Neural crest cell (in vitro differentiated cells): ENCODE measurements around the gene ZKSCAN8. TPM values are rescaled to one million over a fixed set of nuclear protein-coding genes. Genes with fewer than 3 reads are reported as not detected.

Experiments
- DNase-seq: peaks from one replicate; pipeline ENCODE4 v3.0.0; 2021; ENCODE audit warnings: low read depth, mixed read lengths, low spot score
- H3K27ac Mint-ChIP-seq: one replicate; pipeline ENCODE4 v1.8.0; 2021; ENCODE audit warnings: mild to moderate bottlenecking, mixed read lengths; ENCODE audit not compliant: unreplicated experiment
- H3K27me3 Mint-ChIP-seq: 2 replicates; pipeline ENCODE4 v1.8.0; 2021; ENCODE audit warnings: low read depth, mild to moderate bottlenecking, mixed read lengths
- H3K36me3 Mint-ChIP-seq: 2 replicates; pipeline ENCODE4 v1.8.0; 2021; ENCODE audit warnings: low read depth, mild to moderate bottlenecking, mixed read lengths
- H3K4me1 Mint-ChIP-seq: 2 replicates; pipeline ENCODE4 v1.8.0; 2021; ENCODE audit warnings: mixed read lengths
- H3K4me3 Mint-ChIP-seq: one replicate; pipeline ENCODE4 v1.8.0; 2021; ENCODE audit warnings: mild to moderate bottlenecking, mixed read lengths
- H3K9me3 Mint-ChIP-seq: 2 replicates; pipeline ENCODE4 v1.8.0; 2021; ENCODE audit warnings: mixed read lengths
- total RNA-seq: library from RNA; stranded (reverse); gene quantifications from 2 replicates; pipeline ENCODE4 v1.2.1, GENCODE V29; 2021
- TF ChIP-seq, protein P1 (sequence below): fragments of 200-600 bp; sonication (generic); conservative IDR thresholded peaks from 2 replicates; pipeline ENCODE4 v1.5.0; 2021; ENCODE audit warnings: antibody characterized with exemption, mild to moderate bottlenecking

ZKSCAN8 gene
- total RNA-seq, 1 donor from 2014 or later = 37.9 TPM

- DNase-seq = no peak
- Mint-ChIP-seq H3K27ac (no peak overlapping the region), H3K9me3 (peaks cover 30% of the 10 kb centered on the region), H3K27me3 (peaks cover 11% of the 10 kb centered on the region), H3K4me3 (no peak overlapping the region), H3K4me1 (no peaks in the 10 kb centered on the region), H3K36me3 (peaks cover 15% of the 10 kb centered on the region)
- TF ChIP-seq, protein P1, sequence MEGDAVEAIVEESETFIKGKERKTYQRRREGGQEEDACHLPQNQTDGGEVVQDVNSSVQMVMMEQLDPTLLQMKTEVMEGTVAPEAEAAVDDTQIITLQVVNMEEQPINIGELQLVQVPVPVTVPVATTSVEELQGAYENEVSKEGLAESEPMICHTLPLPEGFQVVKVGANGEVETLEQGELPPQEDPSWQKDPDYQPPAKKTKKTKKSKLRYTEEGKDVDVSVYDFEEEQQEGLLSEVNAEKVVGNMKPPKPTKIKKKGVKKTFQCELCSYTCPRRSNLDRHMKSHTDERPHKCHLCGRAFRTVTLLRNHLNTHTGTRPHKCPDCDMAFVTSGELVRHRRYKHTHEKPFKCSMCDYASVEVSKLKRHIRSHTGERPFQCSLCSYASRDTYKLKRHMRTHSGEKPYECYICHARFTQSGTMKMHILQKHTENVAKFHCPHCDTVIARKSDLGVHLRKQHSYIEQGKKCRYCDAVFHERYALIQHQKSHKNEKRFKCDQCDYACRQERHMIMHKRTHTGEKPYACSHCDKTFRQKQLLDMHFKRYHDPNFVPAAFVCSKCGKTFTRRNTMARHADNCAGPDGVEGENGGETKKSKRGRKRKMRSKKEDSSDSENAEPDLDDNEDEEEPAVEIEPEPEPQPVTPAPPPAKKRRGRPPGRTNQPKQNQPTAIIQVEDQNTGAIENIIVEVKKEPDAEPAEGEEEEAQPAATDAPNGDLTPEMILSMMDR = no peak
Observed at GRCh38 chr6:28188111-28188979, 46.7 kb downstream of the ZKSCAN8 start.

GRCh38 chr6:28200020-28200419 is 58.3 kb downstream of the ZKSCAN8 start:
- H3K4me1 Mint-ChIP-seq = no peaks in the 10 kb centered on the region
- peaks cover 74% of the 10 kb centered on the region for H3K27me3 Mint-ChIP-seq
- DNase-seq = no peak
- H3K9me3 Mint-ChIP-seq = peaks cover 15% of the 10 kb centered on the region
- H3K36me3 Mint-ChIP-seq = peaks cover 5% of the 10 kb centered on the region
- H3K4me3 Mint-ChIP-seq = no peak overlapping the region
- TF ChIP-seq, protein P1 = no peak
- H3K27ac Mint-ChIP-seq = no peak overlapping the region

DNA sequence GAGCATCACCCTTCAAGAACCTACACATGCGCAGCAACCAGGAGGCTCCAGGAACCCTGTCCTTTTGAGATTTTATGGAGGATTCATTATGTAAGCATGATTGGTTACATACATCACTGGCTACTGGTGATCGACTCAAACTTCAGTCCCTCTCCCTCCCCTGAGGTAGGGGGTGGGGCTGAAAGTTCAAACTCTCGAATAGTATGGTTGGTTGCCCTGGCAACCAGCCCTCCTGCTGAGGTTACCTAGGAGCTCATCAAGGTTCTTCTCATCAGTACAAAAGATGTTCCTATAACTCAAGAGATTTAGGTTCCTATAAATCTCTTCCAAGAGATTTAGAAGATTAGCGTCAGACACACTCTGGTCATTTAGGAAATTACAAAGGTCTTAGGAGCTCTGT is 61.5 kb downstream of the ZKSCAN8 start:
- DNase-seq = no peak

DNA sequence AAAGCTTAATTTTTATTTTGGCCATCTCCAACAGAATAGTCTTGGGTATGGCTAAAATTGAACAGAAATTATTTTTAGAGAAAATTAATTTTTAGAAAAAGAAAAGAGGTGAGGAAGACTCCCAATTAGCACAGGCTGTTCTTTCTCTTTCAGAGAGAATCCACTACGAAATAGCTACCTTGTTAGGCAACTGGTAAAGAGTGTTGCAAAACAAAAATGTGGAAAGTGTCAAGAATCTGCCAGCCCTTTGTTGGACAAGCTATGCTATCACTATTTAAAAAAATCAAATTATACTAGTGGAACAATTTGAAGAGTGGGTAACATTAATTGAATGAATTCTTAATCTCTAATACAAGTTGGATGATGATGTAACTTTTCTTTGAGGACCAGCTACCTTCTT is 64.2 kb downstream of the ZKSCAN8 start:
- Mint-ChIP-seq H3K27me3 (peaks cover 93% of the 10 kb centered on the region), H3K4me1 (peaks cover 14% of the 10 kb centered on the region), H3K9me3 (no peaks in the 10 kb centered on the region), H3K27ac (no peak overlapping the region), H3K36me3 (peaks cover 5% of the 10 kb centered on the region), H3K4me3 (no peak overlapping the region)
- TF ChIP-seq, protein P1 = no peak
- DNase-seq = no peak

More for the DNA sequence above, 61.5 kb downstream of the ZKSCAN8 start:
- H3K4me1 Mint-ChIP-seq = peaks cover 12% of the 10 kb centered on the region
- peaks cover 3% of the 10 kb centered on the region for H3K9me3 Mint-ChIP-seq
- TF ChIP-seq, protein P1 = no peak
- H3K27ac Mint-ChIP-seq = no peak overlapping the region
- H3K4me3 Mint-ChIP-seq = no peak overlapping the region
- H3K27me3 Mint-ChIP-seq = peaks cover 92% of the 10 kb centered on the region
- peaks cover 8% of the 10 kb centered on the region for H3K36me3 Mint-ChIP-seq

GRCh38 chr6:28206527-28206926 is 64.8 kb downstream of the ZKSCAN8 start:
- Mint-ChIP-seq H3K9me3 (no peaks in the 10 kb centered on the region), H3K4me3 (no peak overlapping the region)
- DNase-seq = no peak

More at GRCh38 chr6:28206527-28206926, 64.8 kb downstream of the ZKSCAN8 start:
- TF ChIP-seq, protein P1 = no peak
- Mint-ChIP-seq H3K4me1 (peaks cover 14% of the 10 kb centered on the region), H3K27ac (no peak overlapping the region), H3K36me3 (peaks cover 5% of the 10 kb centered on the region), H3K27me3 (peaks cover 95% of the 10 kb centered on the region)
